HCT116 (cell line): ENCODE data around the gene DDX24. TPM values are rescaled to one million over a fixed set of nuclear protein-coding genes. Genes with fewer than 3 reads are reported as not detected.

Source experiments
- ATAC-seq: fragments of 200-7000 bp; cut with Tn5 transposase; 2 replicates; pipeline ENCODE4 v1.9.1; 2020; ENCODE audit warnings: mild to moderate bottlenecking, moderate library complexity
- BruUV-seq: library from RNA; stranded (reverse); fragments of 400-500 nt; replicated peaks from 2 replicates; lab custom pipeline; 2021; lab: Mats Ljungman, UMichigan
- CTCF ChIA-PET: fragments of 300-600 bp; sonication (Branson Sonifier 250); formaldehyde crosslinking; loops from one replicate; lab custom pipeline; 2021; ENCODE audit warnings: antibody characterized with exemption; lab: Charles Lee
- POLR2A ChIA-PET: fragments of 300-600, 350-600 bp; sonication (Branson Sonifier 250); formaldehyde crosslinking; loops from one replicate; lab custom pipeline; 2021; ENCODE audit warnings: antibody characterized with exemption; lab: Charles Lee
- RAD21 ChIA-PET, 2 experiments: fragments of 300-600 bp; sonication (Branson Sonifier 250); formaldehyde crosslinking; loops; one replicate each; lab custom pipeline; 2023; ENCODE audit warnings: low total read pairs in 2 of 2; ENCODE audit not compliant: uncharacterized antibody in 2 of 2, unreplicated experiment in 2 of 2, low non-redundant PET in 1 of 2; lab: Charles Lee
- DNase-seq: peaks from one replicate; pipeline ENCODE4 v3.0.0-alpha.2; 2010; ENCODE audit warnings: low read depth, low spot score
- H2AFZ ChIP-seq: fragments of 200-600 bp; shearing (Covaris generic), sonication (generic); 2 replicates; pipeline ENCODE4 v1.6.1; 2017; ENCODE audit warnings: low read depth, mixed run types, mixed read lengths, antibody characterized with exemption, low read length; ENCODE audit not compliant: poor library complexity, severe bottlenecking
- H3K27ac ChIP-seq: 2 replicates; pipeline ENCODE4 v1.5.1; 2012; ENCODE audit warnings: low read depth, low read length
- H3K27me3 ChIP-seq: fragments of 200-600 bp; sonication (generic); 2 replicates; pipeline ENCODE4 v1.6.1; 2016; ENCODE audit warnings: mixed run types, low read length, mixed read lengths; ENCODE audit not compliant: insufficient read depth
- H3K36me3 ChIP-seq, 2 experiments: fragments of 200-500 bp in 1 of 2; fragments of 200-600 bp in 1 of 2; sonication (Bioruptor generic) in 1 of 2; sonication (generic) in 1 of 2; 2 replicates each; pipeline versions ENCODE4 v1.5.1 to v1.6.1; 2014 to 2016; ENCODE audit warnings: low read length in 2 of 2, inconsistent platforms in 1 of 2, mixed read lengths in 1 of 2, mixed run types in 1 of 2; ENCODE audit not compliant: insufficient read depth in 2 of 2, control insufficient read depth in 1 of 2
- H3K4me1 ChIP-seq, 2 experiments: fragments of 200-600 bp in 1 of 2; sonication (generic) in 1 of 2; 2 replicates each; pipeline versions ENCODE4 v1.5.1 to v1.6.1; 2012 to 2017; ENCODE audit warnings: low read length in 2 of 2, inconsistent platforms in 1 of 2, mild to moderate bottlenecking in 1 of 2, mixed read lengths in 1 of 2, mixed run types in 1 of 2, moderate library complexity in 1 of 2; ENCODE audit not compliant: insufficient read depth in 2 of 2, control insufficient read depth in 1 of 2
- H3K4me2 ChIP-seq: fragments of 200-600 bp; sonication (generic); 2 replicates; pipeline ENCODE4 v1.6.1; 2017; ENCODE audit warnings: mixed run types, low read length, mixed read lengths
- H3K4me3 ChIP-seq, 2 experiments: fragments of 200-600 bp in 1 of 2; sonication (generic) in 1 of 2; replicated peaks in 1 of 2; 2 replicates each; pipeline ENCODE4 v1.5.1; 2011 to 2016; ENCODE audit warnings: low read length in 2 of 2, control low read depth in 1 of 2, low read depth in 1 of 2, mild to moderate bottlenecking in 1 of 2, mixed read lengths in 1 of 2, mixed run types in 1 of 2
- H3K79me2 ChIP-seq: fragments of 200-600 bp; sonication (generic); 2 replicates; pipeline ENCODE4 v1.6.1; 2017; ENCODE audit warnings: mild to moderate bottlenecking, mixed run types, low read length, moderate library complexity, mixed read lengths; ENCODE audit not compliant: insufficient read depth
- H3K9ac ChIP-seq: fragments of 200-600 bp; sonication (generic); 2 replicates; pipeline ENCODE4 v1.6.1; 2016; ENCODE audit warnings: low read length, mixed read lengths
- H3K9me2 ChIP-seq: fragments of 200-600 bp; sonication (generic), shearing (Covaris generic); 2 replicates; pipeline ENCODE4 v1.6.1; 2017; ENCODE audit warnings: mixed run types, mild to moderate bottlenecking, moderate library complexity; ENCODE audit not compliant: insufficient read depth
- H3K9me3 ChIP-seq, 2 experiments: fragments of 200-500 bp in 1 of 2; fragments of 200-600 bp in 1 of 2; sonication (Bioruptor generic) in 1 of 2; sonication (generic) in 1 of 2; 2 replicates each; pipeline ENCODE4 v1.6.1; 2014 to 2017; ENCODE audit warnings: low read length in 2 of 2, mixed read lengths in 2 of 2, inconsistent platforms in 1 of 2, low read depth in 1 of 2, mild to moderate bottlenecking in 1 of 2, mixed run types in 1 of 2, moderate library complexity in 1 of 2; ENCODE audit not compliant: control insufficient read depth in 1 of 2, insufficient read depth in 1 of 2
- H4K20me1 ChIP-seq: fragments of 200-600 bp; sonication (generic), shearing (Covaris generic); 2 replicates; pipeline ENCODE4 v1.6.1; 2017; ENCODE audit warnings: mixed run types, mild to moderate bottlenecking, moderate library complexity; ENCODE audit not compliant: insufficient read depth
- ATF3 ChIP-seq: IDR thresholded peaks from 2 replicates; pipeline ENCODE4 v1.6.1; 2012
- CBX3 ChIP-seq: IDR thresholded peaks from 2 replicates; pipeline ENCODE4 v1.6.1; 2012; ENCODE audit warnings: low read depth
- CEBPB ChIP-seq: IDR thresholded peaks from 2 replicates; pipeline ENCODE4 v1.6.1; 2012; ENCODE audit warnings: low read depth
- EGR1 ChIP-seq: IDR thresholded peaks from 2 replicates; pipeline ENCODE4 v1.6.1; 2012; ENCODE audit warnings: low read depth
- ELF1 ChIP-seq: IDR thresholded peaks from 2 replicates; pipeline ENCODE4 v1.6.1; 2012; ENCODE audit warnings: low read depth, borderline replicate concordance
- EZH2 ChIP-seq: fragments of 200-600 bp; sonication (generic); IDR thresholded peaks from 2 replicates; pipeline ENCODE4 v1.6.1; 2017; ENCODE audit warnings: antibody characterized with exemption, mixed run types
- FOSL1 ChIP-seq: IDR thresholded peaks from 2 replicates; pipeline ENCODE4 v1.6.1; 2012; ENCODE audit warnings: low read depth
- JUND ChIP-seq: IDR thresholded peaks from 2 replicates; pipeline ENCODE4 v1.6.1; 2012
- MAX ChIP-seq: IDR thresholded peaks from 2 replicates; pipeline ENCODE4 v1.6.1; 2012
- POLR2AphosphoS5 ChIP-seq: IDR thresholded peaks from 2 replicates; pipeline ENCODE4 v1.6.1; 2011; ENCODE audit warnings: mild to moderate bottlenecking, low read depth, low read length, moderate library complexity
- RAD21 ChIP-seq: IDR thresholded peaks from 2 replicates; pipeline ENCODE4 v1.6.1; 2012; ENCODE audit warnings: low read depth, mild to moderate bottlenecking
- SIN3A ChIP-seq: IDR thresholded peaks from 2 replicates; pipeline ENCODE4 v1.6.1; 2012; ENCODE audit warnings: low read depth
- SP1 ChIP-seq: IDR thresholded peaks from 2 replicates; pipeline ENCODE4 v1.6.1; 2012; ENCODE audit warnings: low read depth
- SRF ChIP-seq: IDR thresholded peaks from 2 replicates; pipeline ENCODE4 v1.6.1; 2012; ENCODE audit warnings: low read depth
- TCF7L2 ChIP-seq: IDR thresholded peaks from 2 replicates; pipeline ENCODE4 v1.7.0; 2011; ENCODE audit warnings: borderline replicate concordance, inconsistent platforms; ENCODE audit not compliant: insufficient read depth, insufficient read length; ENCODE audit errors: extremely low read depth
- YY1 ChIP-seq: IDR thresholded peaks from 2 replicates; pipeline ENCODE4 v1.6.1; 2011; ENCODE audit warnings: low read length, low read depth, moderate library complexity, mild to moderate bottlenecking; ENCODE audit not compliant: insufficient replicate concordance; ENCODE audit errors: extremely low read depth
- ZBTB33 ChIP-seq: IDR thresholded peaks from 2 replicates; pipeline ENCODE4 v1.6.1; 2011; ENCODE audit warnings: mild to moderate bottlenecking, low read length, moderate library complexity; ENCODE audit not compliant: insufficient replicate concordance; ENCODE audit errors: extremely low read depth
- ZNF274 ChIP-seq: fragments of 200-500 bp; sonication (Bioruptor generic); IDR thresholded peaks from 2 replicates; pipeline ENCODE4 v1.6.1; 2014; ENCODE audit warnings: mild to moderate bottlenecking, low read depth, low read length, inconsistent platforms
- intact Hi-C: fragments of 100-400 bp; cut with micrococcal nuclease; formaldehyde crosslinking; loops from 2 replicates; pipeline ENCODE4 v1.10.0; 2022
- total RNA-seq: library from RNA; stranded (reverse); gene quantifications from one replicate; pipeline ENCODE4 v1.2.1, GENCODE V29; 2021; ENCODE audit not compliant: unreplicated experiment

DDX24 gene
- total RNA-seq, 1 experiment from 2014 or later, result 169 TPM

- no peaks in the 10 kb centered on the region for H3K27me3 ChIP-seq
- H3K4me1 ChIP-seq, result no peaks in the 10 kb centered on the region
- no peaks in the 10 kb centered on the region for H4K20me1 ChIP-seq
- intact Hi-C loops, result no loop called here
- no peaks in the 10 kb centered on the region for H3K79me2 ChIP-seq
- no TSS peak for BruUV-seq
- no peak overlapping the region for H3K4me2 ChIP-seq
- no peaks in the 10 kb centered on the region for H3K9me2 ChIP-seq
- TF ChIP-seq EGR1 (no peak), JUND (no peak), ZBTB33 (no peak), SIN3A (no peak), CEBPB (no peak), SRF (no peak), SP1 (no peak), EZH2 (no peak), CBX3 (no peak), FOSL1 (no peak), ZNF274 (no peak), MAX (no peak), RAD21 (no peak), ELF1 (no peak), ATF3 (no peak), YY1 (no peak), TCF7L2 (no peak), POLR2AphosphoS5 (no peak)
- H3K4me3 ChIP-seq, result no peak overlapping the region
- no peak overlapping the region for H2AFZ ChIP-seq
- no peak overlapping the region for H3K27ac ChIP-seq
- ChIA-PET POLR2A (no interaction called here), CTCF (no interaction called here), RAD21 (no interaction called here)
- H3K9ac ChIP-seq, result no peak overlapping the region
- peaks cover 12 to 14% of the 10 kb centered on the region in 2 experiments; a peak in 3 of 4 replicates for H3K36me3 ChIP-seq
- no peaks in the 10 kb centered on the region for H3K9me3 ChIP-seq
- DNase-seq, result no peak
- no peak for ATAC-seq
Observed at GRCh38 chr14:94043756-94044475, 37.1 kb downstream of the DDX24 start.
